HG03060 (cell line): ENCODE results near the gene TFF1.
"Not testable (repeated sequence)": the region's sequence is repeated elsewhere in the genome, so short reads cannot be mapped to it uniquely, and the experiment has no call there.

Experiments used
- ATAC-seq: cut with Tn5 transposase; IDR thresholded peaks from one replicate; pipeline ENCODE4 v1.9.1; 2021; ENCODE audit warnings: low read depth, moderate number of reproducible peaks; ENCODE audit not compliant: unreplicated experiment

The TFF1 gene

GRCh38 chr21:42366292-42367010, at the start of gene TFF1:
Gene TFF1 (minus strand): TSS chr21:42366535. CDS start chr21:42366495, 40 bp downstream.
- ATAC-seq, result no peak

- ATAC-seq, result peak; percentile 81
Measured at GRCh38 chr21:42414928-42415769, 48.8 kb upstream of the TFF1 start.

GRCh38 chr21:42414553-42414927, 48.2 kb upstream of the TFF1 start:
- no peak for ATAC-seq

GRCh38 chr21:42414066-42414465, 47.7 kb upstream of the TFF1 start:
- ATAC-seq, result no peak

DNA sequence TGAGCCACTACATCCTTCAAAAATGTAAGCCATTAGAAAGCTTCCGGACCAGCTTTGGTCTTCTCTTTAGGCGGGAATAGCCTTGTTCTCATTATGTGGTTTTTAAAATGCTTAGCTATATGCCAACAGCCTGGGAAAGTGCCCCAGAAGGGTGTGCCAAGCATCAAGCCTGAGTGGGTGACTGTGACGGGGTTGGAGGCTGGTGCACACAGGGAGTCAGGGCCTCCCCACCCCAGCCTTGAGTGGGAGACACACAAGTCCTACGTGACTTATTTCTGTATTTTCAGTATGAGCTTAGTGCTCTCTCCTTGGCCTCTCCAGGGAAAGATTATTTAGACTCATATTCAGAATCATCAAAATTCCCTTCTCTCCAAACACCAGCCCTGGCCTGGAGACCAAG, 47.2 kb upstream of the TFF1 start:
- ATAC-seq, result no peak

GRCh38 chr21:42413093-42413492, 46.8 kb upstream of the TFF1 start:
- ATAC-seq, result no peak

DNA sequence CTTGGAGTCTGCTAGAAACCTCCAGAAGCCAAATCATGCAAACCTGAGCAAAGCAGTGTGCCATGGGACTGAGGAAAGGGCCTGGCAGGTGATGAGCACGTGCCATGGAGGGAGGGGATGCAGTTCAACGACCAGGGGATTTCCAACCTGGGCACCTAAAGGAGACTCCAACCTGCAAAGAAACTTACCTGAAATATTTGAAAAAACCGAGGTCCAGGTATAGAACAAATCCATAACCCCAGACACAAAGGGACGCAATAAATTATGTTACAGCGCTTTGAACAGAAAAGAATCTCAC, 46.2 kb upstream of the TFF1 start:
- no peak for ATAC-seq

- ATAC-seq, result no peak
Measured at GRCh38 chr21:42411891-42412635, 45.7 kb upstream of the TFF1 start.

- ATAC-seq, result no peak
Measured at GRCh38 chr21:42411197-42411869, 45.0 kb upstream of the TFF1 start.

GRCh38 chr21:42409366-42409765, 43.0 kb upstream of the TFF1 start:
- ATAC-seq, result no peak

- ATAC-seq, result not testable (repeated sequence)
Measured at GRCh38 chr21:42408718-42409117, 42.4 kb upstream of the TFF1 start.

DNA sequence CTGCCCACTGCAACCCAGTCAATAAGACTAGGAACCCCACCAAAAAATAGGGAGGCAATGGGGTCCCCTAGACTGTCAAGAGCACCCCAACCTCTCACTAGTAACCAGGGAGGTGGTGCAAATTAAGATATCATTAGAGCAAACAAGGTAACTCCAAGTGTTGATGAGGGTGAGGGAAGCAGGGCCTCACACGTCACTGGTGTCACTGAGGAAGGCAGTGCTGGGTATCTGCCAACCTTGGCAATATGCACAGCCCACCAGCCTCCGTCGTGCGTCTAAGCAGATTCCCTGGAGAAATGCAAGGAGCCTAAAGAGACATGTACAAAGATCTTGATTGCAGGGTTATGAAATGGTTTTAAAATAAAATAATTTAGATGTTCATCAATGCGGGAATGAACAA, 41.1 kb upstream of the TFF1 start:
- ATAC-seq, result no peak

DNA sequence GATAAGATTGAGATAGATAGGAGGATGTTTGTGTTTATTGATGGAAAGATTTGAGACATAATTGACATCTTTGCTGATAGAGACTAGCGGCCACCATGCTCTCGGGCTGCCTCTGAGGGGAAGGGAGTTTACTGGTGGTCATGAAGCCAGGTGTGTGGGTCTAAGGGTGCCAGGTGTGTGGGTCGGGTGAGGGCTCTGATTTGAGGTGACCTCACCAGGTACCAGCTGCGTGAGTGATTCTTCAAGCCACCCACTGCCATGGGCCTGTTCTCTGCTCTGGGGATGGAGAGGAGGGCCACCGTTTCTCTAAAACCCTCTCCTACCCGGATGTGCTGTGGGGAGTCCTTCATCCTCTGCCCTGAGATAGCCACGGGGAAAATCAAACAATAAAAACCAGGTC, 40.5 kb upstream of the TFF1 start:
- ATAC-seq, result no peak

GRCh38 chr21:42406201-42406621, 39.9 kb upstream of the TFF1 start:
- ATAC-seq, result no peak

DNA sequence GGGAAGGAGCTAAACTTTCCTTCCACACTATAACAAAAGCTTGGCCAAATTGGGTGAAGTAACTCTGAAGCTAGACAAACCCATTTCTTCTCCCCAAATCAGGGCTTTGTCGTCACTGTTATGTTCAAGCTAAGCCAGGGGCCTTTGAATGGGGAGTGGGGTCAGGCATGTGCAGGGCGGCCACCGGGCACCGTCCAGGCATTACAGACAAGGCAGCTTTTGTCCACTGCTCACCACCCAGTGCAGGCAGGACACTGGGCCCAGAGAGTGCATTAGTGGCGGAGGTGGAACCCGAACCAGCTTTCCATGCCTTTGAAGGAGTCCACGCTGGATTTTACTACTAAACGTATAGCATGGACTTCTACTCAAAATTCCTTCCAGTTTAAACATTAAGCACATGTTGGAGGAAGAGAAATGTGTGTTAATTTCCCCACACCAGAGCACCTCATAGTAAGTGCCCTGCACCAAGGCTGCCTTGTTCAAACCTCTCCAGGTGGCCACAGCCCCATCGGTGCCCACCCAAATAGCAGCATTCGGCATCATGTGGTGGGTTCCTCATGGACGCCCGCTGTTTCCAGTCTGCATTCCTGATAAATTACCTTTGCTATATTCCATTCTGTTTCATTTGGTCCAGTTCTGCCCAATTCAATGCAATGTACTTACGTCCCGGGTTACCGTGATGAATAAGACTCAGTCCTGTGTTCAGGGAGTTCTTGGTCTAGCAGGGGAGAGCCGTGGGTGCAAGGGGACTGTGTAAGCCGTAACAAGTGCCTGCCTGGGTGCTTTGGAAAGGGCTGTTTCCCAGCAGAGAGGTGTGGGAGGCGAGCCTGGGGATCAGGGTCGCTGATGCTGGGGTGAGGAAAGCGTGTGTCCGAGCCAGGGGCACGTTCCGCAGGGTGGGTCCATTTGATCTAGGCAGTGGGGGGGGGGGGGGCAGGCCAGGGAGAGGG, 39.0 kb upstream of the TFF1 start:
- ATAC-seq, result no peak

- no peak for ATAC-seq
Measured at GRCh38 chr21:42404539-42404938, 38.2 kb upstream of the TFF1 start.

GRCh38 chr21:42403611-42404231, 37.4 kb upstream of the TFF1 start, which contains the start of gene UBASH3A:
Gene UBASH3A (plus strand): TSS chr21:42403902. CDS start chr21:42403946, 44 bp downstream.
- no peak for ATAC-seq

- ATAC-seq, result no peak
Measured at GRCh38 chr21:42401820-42402251, 35.5 kb upstream of the TFF1 start.

- no peak for ATAC-seq
Measured at GRCh38 chr21:42401154-42401553, 34.8 kb upstream of the TFF1 start.
